K562 (cell line): ENCODE data around the gene KIAA1958. TPM values are rescaled to one million over a fixed set of nuclear protein-coding genes. Genes with fewer than 3 reads are reported as not detected.

Experiments used
- ELF2 ChIP-seq: fragments of 250-450 bp; sonication (Bioruptor Pico); IDR thresholded peaks from 2 replicates; pipeline ENCODE4 v1.5.0; 2021; ENCODE audit warnings: mild to moderate bottlenecking
- FOXM1 ChIP-seq, 2 experiments: fragments of 450-650 bp in 1 of 2; sonication (generic) in 1 of 2; formaldehyde crosslinking in 1 of 2; IDR thresholded peaks; 2 replicates each; pipeline versions ENCODE4 v1.6.1 to v1.9.0; 2017 to 2022; ENCODE audit warnings: low read depth in 2 of 2, mild to moderate bottlenecking in 2 of 2, missing genetic modification reagents in 1 of 2, moderate library complexity in 1 of 2
- MCM2 ChIP-seq: fragments of 450-650 bp; IDR thresholded peaks from 2 replicates; pipeline ENCODE4 v1.6.1; 2017; ENCODE audit warnings: low read depth, mild to moderate bottlenecking
- MIER1 ChIP-seq: fragments of 450-650 bp; IDR thresholded peaks from 2 replicates; pipeline ENCODE4 v1.6.1; 2016; ENCODE audit warnings: antibody characterized with exemption, mild to moderate bottlenecking, low read depth
- NONO ChIP-seq, 2 experiments: fragments of 200-400 bp in 1 of 2; fragments of 450-650 bp in 1 of 2; formaldehyde crosslinking in 1 of 2; IDR thresholded peaks; 2 replicates each; pipeline ENCODE4 v1.6.1; 2017; ENCODE audit warnings: low read depth in 2 of 2, mild to moderate bottlenecking in 2 of 2, moderate library complexity in 2 of 2, low read length in 1 of 2
- SMARCE1 ChIP-seq: fragments of 450-650 bp; IDR thresholded peaks from 2 replicates; pipeline ENCODE4 v1.7.1; 2016; ENCODE audit warnings: mild to moderate bottlenecking
- YY1 ChIP-seq, 3 experiments: IDR thresholded peaks; 2 replicates each; pipeline ENCODE4 v1.6.1; 2011; ENCODE audit warnings: low read length in 2 of 3, mild to moderate bottlenecking in 2 of 3, moderate library complexity in 2 of 3, borderline replicate concordance in 1 of 3, control low read depth in 1 of 3, low read depth in 1 of 3; ENCODE audit not compliant: insufficient read depth in 3 of 3, insufficient replicate concordance in 2 of 3, control insufficient read depth in 1 of 3, insufficient read length in 1 of 3; ENCODE audit errors: extremely low read depth in 1 of 3
- ZNF3 ChIP-seq: fragments of 250-450 bp; sonication (Bioruptor Pico); IDR thresholded peaks from 2 replicates; pipeline ENCODE4 v1.5.0; 2021; ENCODE audit warnings: mild to moderate bottlenecking, moderate library complexity
- polyA plus RNA-seq, 8 experiments: library from polyadenylated mRNA; depleted of rRNA in 4 of 8; stranded (reverse) in 5 of 8; unstranded in 3 of 8; fragments of >200 nt; fragmentation: Nextera tagmentation in 2 of 8; fragmentation: Illumina TruSeq in 1 of 8; extraction: Ambion mirVana in 2 of 8; extraction: Trizol in 1 of 8; gene quantifications; 2 replicates each; pipeline versions ENCODE4 v1.2.1 to v1.2.3, GENCODE V29; 2011 to 2014; ENCODE audit warnings: inconsistent platforms in 1 of 8, missing spikeins in 1 of 8
- total RNA-seq, 7 experiments: library from RNA; depleted of rRNA in 6 of 7; stranded (reverse); fragments of >200 nt in 6 of 7; fragmentation: Illumina TruSeq in 2 of 7; extraction: Trizol in 2 of 7; gene quantifications; 2 replicates each; pipeline versions ENCODE4 v1.2.1 to v1.2.3, GENCODE V29; 2011 to 2021; ENCODE audit warnings: low replicate concordance in 1 of 7
- TF ChIP-seq, protein P1 (sequence below): conservative IDR thresholded peaks from 2 replicates; pipeline ENCODE4 v1.6.1; 2011; ENCODE audit warnings: low read depth, mild to moderate bottlenecking, low read length; ENCODE audit not compliant: control insufficient read depth
- TF ChIP-seq, protein P2 (sequence below): sonication (generic); formaldehyde crosslinking; IDR thresholded peaks from 2 replicates; pipeline ENCODE4 v1.8.1; 2023; ENCODE audit warnings: missing genetic modification reagents, mild to moderate bottlenecking, borderline replicate concordance
- TF ChIP-seq, protein P3 (sequence below): fragments of 450-650 bp; IDR thresholded peaks from 2 replicates; pipeline ENCODE4 v1.6.1; 2016; ENCODE audit warnings: antibody characterized with exemption
- TF ChIP-seq, protein P4 (sequence below), 2 experiments: fragments of 450-650 bp; IDR thresholded peaks; 2 replicates each; pipeline ENCODE4 v1.6.1; 2016

Gene KIAA1958
- total and polyA plus RNA-seq, 9 of the 15 experiments (the other 6 are each of a cell fraction or from before 2014, with no cell fraction given) = 1.1 to 16.0 (median 10.1) TPM

DNA sequence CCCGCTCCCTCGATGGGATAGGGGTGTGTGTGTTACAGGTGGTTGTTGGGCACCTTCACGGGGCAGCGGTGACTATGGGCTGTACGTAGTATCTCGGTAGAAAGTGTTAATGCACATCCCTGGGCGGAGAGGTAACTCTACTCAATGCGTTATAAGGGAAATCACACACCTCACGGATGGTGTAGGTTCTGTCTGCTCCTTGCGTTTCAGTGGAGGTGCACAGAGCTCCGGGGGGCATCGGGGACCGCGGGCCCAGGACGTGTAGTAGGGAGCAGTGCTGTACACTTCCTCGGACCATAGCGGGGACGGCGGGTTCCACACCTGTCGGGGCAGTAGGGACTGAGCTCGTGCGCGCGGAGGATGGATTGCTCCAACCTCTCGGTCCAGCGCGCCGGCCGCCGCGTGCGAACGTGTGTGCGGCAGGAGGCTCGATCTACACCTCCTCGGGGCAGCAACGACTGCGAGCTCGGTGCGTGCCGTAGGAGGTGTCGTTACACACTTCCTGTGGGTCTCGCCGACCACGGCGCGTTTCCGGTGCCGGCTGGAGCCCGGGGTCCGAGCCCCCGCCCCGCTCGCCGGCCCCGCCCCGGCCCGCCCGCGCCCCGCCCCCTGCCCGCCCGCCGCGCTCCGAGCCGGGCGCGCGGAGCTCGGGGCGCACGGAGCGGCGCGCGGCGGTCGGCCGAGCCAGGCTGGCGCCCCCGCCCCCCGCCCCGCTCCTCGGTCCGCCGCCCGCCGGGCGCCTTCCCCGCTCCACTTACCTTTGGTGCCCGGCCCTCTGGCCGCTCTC is at the start of gene KIAA1958 (continued):
- no peak for TF ChIP-seq MCM2
- TF ChIP-seq NONO (IDR thresholded peaks at IDR 0.05; ENCODE audit: low read depth in 2 of 2, low read length in 1 of 2) = peak in 1 of 2 experiments; percentile 18; a peak in 2 of 4 replicates
- TF ChIP-seq, protein P1, sequence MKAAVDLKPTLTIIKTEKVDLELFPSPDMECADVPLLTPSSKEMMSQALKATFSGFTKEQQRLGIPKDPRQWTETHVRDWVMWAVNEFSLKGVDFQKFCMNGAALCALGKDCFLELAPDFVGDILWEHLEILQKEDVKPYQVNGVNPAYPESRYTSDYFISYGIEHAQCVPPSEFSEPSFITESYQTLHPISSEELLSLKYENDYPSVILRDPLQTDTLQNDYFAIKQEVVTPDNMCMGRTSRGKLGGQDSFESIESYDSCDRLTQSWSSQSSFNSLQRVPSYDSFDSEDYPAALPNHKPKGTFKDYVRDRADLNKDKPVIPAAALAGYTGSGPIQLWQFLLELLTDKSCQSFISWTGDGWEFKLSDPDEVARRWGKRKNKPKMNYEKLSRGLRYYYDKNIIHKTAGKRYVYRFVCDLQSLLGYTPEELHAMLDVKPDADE = peak; percentile 83
- TF ChIP-seq FOXM1 (IDR thresholded peaks at IDR 0.05; ENCODE audit: low read depth) = no peak
- peak; percentile 97 for TF ChIP-seq FOXM1 (CRISPR knock-in tag; IDR thresholded peaks at IDR 0.05; ENCODE audit: low read depth)
- peak; percentile 38; the same call in 1 of the 2 replicates for TF ChIP-seq ELF2 (CRISPR knock-in tag)
- no peak for TF ChIP-seq ZNF3
- TF ChIP-seq, protein P2, sequence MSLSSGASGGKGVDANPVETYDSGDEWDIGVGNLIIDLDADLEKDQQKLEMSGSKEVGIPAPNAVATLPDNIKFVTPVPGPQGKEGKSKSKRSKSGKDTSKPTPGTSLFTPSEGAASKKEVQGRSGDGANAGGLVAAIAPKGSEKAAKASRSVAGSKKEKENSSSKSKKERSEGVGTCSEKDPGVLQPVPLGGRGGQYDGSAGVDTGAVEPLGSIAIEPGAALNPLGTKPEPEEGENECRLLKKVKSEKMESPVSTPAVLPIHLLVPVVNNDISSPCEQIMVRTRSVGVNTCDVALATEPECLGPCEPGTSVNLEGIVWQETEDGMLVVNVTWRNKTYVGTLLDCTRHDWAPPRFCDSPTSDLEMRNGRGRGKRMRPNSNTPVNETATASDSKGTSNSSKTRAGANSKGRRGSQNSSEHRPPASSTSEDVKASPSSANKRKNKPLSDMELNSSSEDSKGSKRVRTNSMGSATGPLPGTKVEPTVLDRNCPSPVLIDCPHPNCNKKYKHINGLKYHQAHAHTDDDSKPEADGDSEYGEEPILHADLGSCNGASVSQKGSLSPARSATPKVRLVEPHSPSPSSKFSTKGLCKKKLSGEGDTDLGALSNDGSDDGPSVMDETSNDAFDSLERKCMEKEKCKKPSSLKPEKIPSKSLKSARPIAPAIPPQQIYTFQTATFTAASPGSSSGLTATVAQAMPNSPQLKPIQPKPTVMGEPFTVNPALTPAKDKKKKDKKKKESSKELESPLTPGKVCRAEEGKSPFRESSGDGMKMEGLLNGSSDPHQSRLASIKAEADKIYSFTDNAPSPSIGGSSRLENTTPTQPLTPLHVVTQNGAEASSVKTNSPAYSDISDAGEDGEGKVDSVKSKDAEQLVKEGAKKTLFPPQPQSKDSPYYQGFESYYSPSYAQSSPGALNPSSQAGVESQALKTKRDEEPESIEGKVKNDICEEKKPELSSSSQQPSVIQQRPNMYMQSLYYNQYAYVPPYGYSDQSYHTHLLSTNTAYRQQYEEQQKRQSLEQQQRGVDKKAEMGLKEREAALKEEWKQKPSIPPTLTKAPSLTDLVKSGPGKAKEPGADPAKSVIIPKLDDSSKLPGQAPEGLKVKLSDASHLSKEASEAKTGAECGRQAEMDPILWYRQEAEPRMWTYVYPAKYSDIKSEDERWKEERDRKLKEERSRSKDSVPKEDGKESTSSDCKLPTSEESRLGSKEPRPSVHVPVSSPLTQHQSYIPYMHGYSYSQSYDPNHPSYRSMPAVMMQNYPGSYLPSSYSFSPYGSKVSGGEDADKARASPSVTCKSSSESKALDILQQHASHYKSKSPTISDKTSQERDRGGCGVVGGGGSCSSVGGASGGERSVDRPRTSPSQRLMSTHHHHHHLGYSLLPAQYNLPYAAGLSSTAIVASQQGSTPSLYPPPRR (CRISPR knock-in tag) = peak; percentile 77; the same call in 1 of the 2 replicates
- TF ChIP-seq, protein P3, sequence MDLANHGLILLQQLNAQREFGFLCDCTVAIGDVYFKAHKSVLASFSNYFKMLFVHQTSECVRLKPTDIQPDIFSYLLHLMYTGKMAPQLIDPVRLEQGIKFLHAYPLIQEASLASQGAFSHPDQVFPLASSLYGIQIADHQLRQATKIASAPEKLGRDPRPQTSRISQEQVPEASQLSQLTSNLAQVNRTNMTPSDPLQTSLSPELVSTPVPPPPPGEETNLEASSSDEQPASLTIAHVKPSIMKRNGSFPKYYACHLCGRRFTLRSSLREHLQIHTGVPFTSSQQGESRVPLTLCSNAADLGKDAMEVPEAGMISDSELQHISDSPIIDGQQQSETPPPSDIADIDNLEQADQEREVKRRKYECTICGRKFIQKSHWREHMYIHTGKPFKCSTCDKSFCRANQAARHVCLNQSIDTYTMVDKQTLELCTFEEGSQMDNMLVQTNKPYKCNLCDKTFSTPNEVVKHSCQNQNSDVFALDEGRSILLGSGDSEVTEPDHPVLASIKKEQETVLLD = peak; percentile 70; the same call in 1 of the 2 replicates
- TF ChIP-seq, protein P4, sequence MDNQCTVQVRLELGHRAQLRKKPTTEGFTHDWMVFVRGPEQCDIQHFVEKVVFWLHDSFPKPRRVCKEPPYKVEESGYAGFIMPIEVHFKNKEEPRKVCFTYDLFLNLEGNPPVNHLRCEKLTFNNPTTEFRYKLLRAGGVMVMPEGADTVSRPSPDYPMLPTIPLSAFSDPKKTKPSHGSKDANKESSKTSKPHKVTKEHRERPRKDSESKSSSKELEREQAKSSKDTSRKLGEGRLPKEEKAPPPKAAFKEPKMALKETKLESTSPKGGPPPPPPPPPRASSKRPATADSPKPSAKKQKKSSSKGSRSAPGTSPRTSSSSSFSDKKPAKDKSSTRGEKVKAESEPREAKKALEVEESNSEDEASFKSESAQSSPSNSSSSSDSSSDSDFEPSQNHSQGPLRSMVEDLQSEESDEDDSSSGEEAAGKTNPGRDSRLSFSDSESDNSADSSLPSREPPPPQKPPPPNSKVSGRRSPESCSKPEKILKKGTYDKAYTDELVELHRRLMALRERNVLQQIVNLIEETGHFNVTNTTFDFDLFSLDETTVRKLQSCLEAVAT (IDR thresholded peaks at IDR 0.05) = peak in 1 of 2 experiments; percentile 64; a peak in 1 of 4 replicates
- TF ChIP-seq SMARCE1 = peak; percentile 75; the same call in 1 of the 2 replicates
- peak; percentile 69; the same call in 1 of the 2 replicates for TF ChIP-seq MIER1
- TF ChIP-seq YY1 (IDR thresholded peaks at IDR 0.05; ENCODE audit: borderline replicate concordance in 1 of 3, control insufficient read depth in 1 of 3, extremely low read depth in 1 of 3, insufficient read depth in 3 of 3, insufficient read length in 1 of 3, insufficient replicate concordance in 2 of 3, low read depth in 1 of 3, low read length in 2 of 3) = peak in 2 of 3 experiments; percentile 12 to 62
